B cell (primary cell): Measurements from ENCODE around the gene CRBN. TPM values are rescaled to one million over a fixed set of nuclear protein-coding genes. Genes with fewer than 3 reads are reported as not detected.

ENCODE experiments used
- ATAC-seq: fragments of 200-7000 bp; cut with Tn5 transposase; one replicate; pipeline ENCODE4 v1.10.0; 2021; ENCODE audit warnings: low read depth, mild to moderate bottlenecking, moderate number of reproducible peaks, moderate library complexity
- CTCF ChIA-PET: fragments of 350-600 bp; sonication (Branson Sonifier 250); formaldehyde crosslinking; loops from one replicate; lab custom pipeline; 2021; ENCODE audit warnings: antibody characterized with exemption, inconsistent platforms; lab: Charles Lee
- POLR2A ChIA-PET: fragments of 350-600 bp; sonication (Branson Sonifier 250); formaldehyde crosslinking; loops from one replicate; lab custom pipeline; 2021; ENCODE audit warnings: antibody characterized with exemption; lab: Charles Lee
- DNase-seq: peaks from one replicate; pipeline ENCODE4 v3.0.0; 2013
- H2AFZ ChIP-seq: 2 replicates; pipeline ENCODE4 v1.6.1; 2012; ENCODE audit warnings: mild to moderate bottlenecking, low read depth, low read length; ENCODE audit not compliant: insufficient read depth, poor library complexity, severe bottlenecking
- H3K27ac ChIP-seq, 2 donors: 1 replicate in 1 of 2; 2 replicates in 1 of 2; pipeline ENCODE4 v1.5.1; 2012 to 2013; ENCODE audit warnings: low read length in 2 of 2, mild to moderate bottlenecking in 2 of 2, moderate library complexity in 1 of 2
- H3K27me3 ChIP-seq, 4 experiments: fragments of 200-600 bp in 1 of 4; sonication (generic) in 1 of 4; replicated peaks in 1 of 4; 1 replicate in 2 of 4; 2 replicates in 2 of 4; pipeline versions ENCODE4 v1.6.1 to v1.7.0; 2013 to 2016; ENCODE audit warnings: low read length in 3 of 4, mild to moderate bottlenecking in 2 of 4, mixed read lengths in 1 of 4, moderate library complexity in 1 of 4; ENCODE audit not compliant: insufficient read depth in 4 of 4, control insufficient read depth in 3 of 4; ENCODE audit errors: control extremely low read depth in 1 of 4
- H3K36me3 ChIP-seq, 2 experiments: replicated peaks in 1 of 2; 1 replicate in 1 of 2; 2 replicates in 1 of 2; pipeline versions ENCODE4 v1.6.1 to v1.7.1; 2013; ENCODE audit warnings: low read length in 1 of 2; ENCODE audit not compliant: insufficient read depth in 2 of 2, control insufficient read depth in 1 of 2; ENCODE audit errors: control extremely low read depth in 1 of 2, extremely low read depth in 1 of 2
- H3K4me1 ChIP-seq, 2 donors: fragments of 200-600 bp in 1 of 2; sonication (generic) in 1 of 2; 1 replicate in 1 of 2; 2 replicates in 1 of 2; pipeline versions ENCODE4 v1.5.1 to v1.6.1; 2013 to 2017; ENCODE audit warnings: low read length in 2 of 2; ENCODE audit not compliant: control insufficient read depth in 2 of 2, insufficient read depth in 2 of 2
- H3K4me2 ChIP-seq: replicated peaks from 2 replicates; pipeline ENCODE3; 2012; ENCODE audit warnings: mild to moderate bottlenecking, low read depth, low read length; ENCODE audit not compliant: poor library complexity, severe bottlenecking
- H3K4me3 ChIP-seq, 5 experiments: fragments of 200-600 bp in 1 of 5; sonication (generic) in 1 of 5; 1 replicate in 3 of 5; 2 replicates in 2 of 5; pipeline versions ENCODE4 v1.5.1 to v1.7.0; 2011 to 2016; ENCODE audit warnings: low read length in 4 of 5, mild to moderate bottlenecking in 4 of 5, low read depth in 2 of 5, control low read depth in 1 of 5, moderate library complexity in 1 of 5; ENCODE audit not compliant: insufficient read depth in 1 of 5; ENCODE audit errors: control extremely low read depth in 1 of 5, extremely low read depth in 1 of 5
- H3K79me2 ChIP-seq: fragments of 200-600 bp; sonication (generic); one replicate; pipeline ENCODE4 v1.6.0; 2016; ENCODE audit warnings: low read length; ENCODE audit not compliant: control insufficient read depth, insufficient read depth
- H3K9ac ChIP-seq: fragments of 200-600 bp; sonication (generic); 2 replicates; pipeline ENCODE4 v1.6.1; 2017; ENCODE audit warnings: mild to moderate bottlenecking, low read length, moderate library complexity
- H3K9me3 ChIP-seq, 3 donors: one replicate each; pipeline versions ENCODE4 v1.6.1 to v1.7.1; 2013; ENCODE audit warnings: low read length in 2 of 3; ENCODE audit not compliant: control insufficient read depth in 2 of 3, insufficient read depth in 1 of 3; ENCODE audit errors: control extremely low read depth in 1 of 3
- H4K20me1 ChIP-seq: 2 replicates; pipeline ENCODE4 v1.6.0; 2012; ENCODE audit warnings: mild to moderate bottlenecking, low read length; ENCODE audit not compliant: insufficient read depth, control insufficient read depth, poor library complexity, severe bottlenecking
- H3K27ac Mint-ChIP-seq: one replicate; pipeline ENCODE4 v1.8.0; 2021; ENCODE audit warnings: mixed read lengths
- H3K27me3 Mint-ChIP-seq: one replicate; pipeline ENCODE4 v1.8.0; 2021; ENCODE audit warnings: mixed read lengths
- H3K4me1 Mint-ChIP-seq: one replicate; pipeline ENCODE4 v1.8.0; 2021; ENCODE audit warnings: mixed read lengths
- H3K4me3 Mint-ChIP-seq: one replicate; pipeline ENCODE4 v1.8.0; 2021; ENCODE audit warnings: mixed read lengths
- H3K9me3 Mint-ChIP-seq: one replicate; pipeline ENCODE4 v1.8.0; 2022; ENCODE audit warnings: mixed read lengths; ENCODE audit not compliant: insufficient read depth
- CTCF ChIP-seq: fragments of 200-600 bp; IDR thresholded peaks from one replicate; pipeline ENCODE4 v1.8.0; 2022; ENCODE audit warnings: antibody characterized with exemption, mild to moderate bottlenecking
- EZH2 ChIP-seq: IDR thresholded peaks from 2 replicates; pipeline ENCODE4 v1.6.1; 2012; ENCODE audit warnings: borderline replicate concordance, low read depth, mild to moderate bottlenecking, moderate library complexity, low read length; ENCODE audit not compliant: insufficient read depth, poor library complexity, severe bottlenecking
- WGBS: methylation state at CpG from one replicate; pipeline ENCODE4 v1.1.5; 2013; ENCODE audit warnings: missing lambda C conversion rate; ENCODE audit not compliant: insufficient coverage; 5-methylcytosine and 5-hydroxymethylcytosine counted together
- intact Hi-C: fragments of 100-400 bp; cut with micrococcal nuclease; formaldehyde crosslinking; loops from one replicate; pipeline ENCODE4 v1.10.0; 2022
- polyA plus RNA-seq: library from polyadenylated mRNA; depleted of rRNA; stranded (reverse); fragments of >200 nt; gene quantifications from 2 replicates; pipeline ENCODE4 v1.2.3, GENCODE V29; 2012
- total RNA-seq, 2 donors: library from RNA; stranded (reverse); fragments of 120-200 nt in 1 of 2; gene quantifications; 1 replicate in 1 of 2; 2 replicates in 1 of 2; pipeline versions ENCODE4 v1.2.3 to v1.2.4, GENCODE V29; 2013 to 2022

Gene CRBN
- total and polyA plus RNA-seq, 2 donors (not counting 1 experiment from before 2014, with no cell fraction given), result 67.1 to 95.1 TPM

- peaks cover 19% of the 10 kb centered on the region for H3K4me1 Mint-ChIP-seq
- ATAC-seq (no peak), DNase-seq (no peak)
- Histone ChIP-seq H4K20me1 (peaks cover 22% of the 10 kb centered on the region), H3K36me3 (peaks cover 34 to 57% of the 10 kb centered on the region in 2 experiments), H3K9me3 (no peaks in the 10 kb centered on the region), H2AFZ (no peak overlapping the region), H3K4me1 (no peaks in the 10 kb centered on the region), H3K27ac (no peak overlapping the region), H3K4me3 (no peak overlapping the region), H3K4me2 (no peak overlapping the region), H3K79me2 (peaks cover 34% of the 10 kb centered on the region), H3K27me3 (no peaks in the 10 kb centered on the region), H3K9ac (no peak overlapping the region)
- no peaks in the 10 kb centered on the region for H3K27me3 Mint-ChIP-seq
- intact Hi-C loops, result no loop called here
- ChIA-PET POLR2A (no interaction called here), CTCF (no interaction called here)
- 100% methylated on average over 1 of the region's 6 CpGs for WGBS
- H3K4me3 Mint-ChIP-seq, result no peak overlapping the region
- TF ChIP-seq CTCF, result no peak
- TF ChIP-seq EZH2, result no peak
- H3K9me3 Mint-ChIP-seq, result no peaks in the 10 kb centered on the region
- no peak overlapping the region for H3K27ac Mint-ChIP-seq
Observed at GRCh38 chr3:3137526-3137925, 42.0 kb downstream of the CRBN start.

- no peaks in the 10 kb centered on the region for H3K27me3 Mint-ChIP-seq
- ChIA-PET CTCF (no interaction called here), POLR2A (interaction anchor here (0.6 kb wide), 1 partner anchor 1841 kb away, joined by 3 read pairs; no protein-coding TSS in a partner anchor)
- H3K4me3 Mint-ChIP-seq, result no peak overlapping the region
- Histone ChIP-seq H3K27ac (no peak overlapping the region), H3K27me3 (no peaks in the 10 kb centered on the region), H4K20me1 (peaks cover 22% of the 10 kb centered on the region), H3K4me2 (no peak overlapping the region), H3K4me1 (no peaks in the 10 kb centered on the region), H3K79me2 (peaks cover 46% of the 10 kb centered on the region), H3K4me3 (no peak overlapping the region), H3K9ac (no peak overlapping the region), H3K9me3 (no peaks in the 10 kb centered on the region), H2AFZ (no peak overlapping the region), H3K36me3 (peaks cover 19 to 43% of the 10 kb centered on the region in 2 experiments)
- intact Hi-C loops, result no loop called here
- H3K27ac Mint-ChIP-seq, result no peak overlapping the region
- no peaks in the 10 kb centered on the region for H3K9me3 Mint-ChIP-seq
- peaks cover 21% of the 10 kb centered on the region for H3K4me1 Mint-ChIP-seq
- DNase-seq, result no peak
- TF ChIP-seq CTCF (no peak), EZH2 (no peak)
- WGBS, result 100% methylated on average over 3 of the region's 4 CpGs
- ATAC-seq, result no peak
Observed at GRCh38 chr3:3134750-3135448, 44.6 kb downstream of the CRBN start.
